Measurements from ENCODE around the gene KIF25. TPM values are rescaled to one million over a fixed set of nuclear protein-coding genes. Genes with fewer than 3 reads are reported as not detected.

The KIF25 gene
- total RNA-seq, 4 donors from 2014 or later, result 0.17 TPM; not detected in 3

DNA sequence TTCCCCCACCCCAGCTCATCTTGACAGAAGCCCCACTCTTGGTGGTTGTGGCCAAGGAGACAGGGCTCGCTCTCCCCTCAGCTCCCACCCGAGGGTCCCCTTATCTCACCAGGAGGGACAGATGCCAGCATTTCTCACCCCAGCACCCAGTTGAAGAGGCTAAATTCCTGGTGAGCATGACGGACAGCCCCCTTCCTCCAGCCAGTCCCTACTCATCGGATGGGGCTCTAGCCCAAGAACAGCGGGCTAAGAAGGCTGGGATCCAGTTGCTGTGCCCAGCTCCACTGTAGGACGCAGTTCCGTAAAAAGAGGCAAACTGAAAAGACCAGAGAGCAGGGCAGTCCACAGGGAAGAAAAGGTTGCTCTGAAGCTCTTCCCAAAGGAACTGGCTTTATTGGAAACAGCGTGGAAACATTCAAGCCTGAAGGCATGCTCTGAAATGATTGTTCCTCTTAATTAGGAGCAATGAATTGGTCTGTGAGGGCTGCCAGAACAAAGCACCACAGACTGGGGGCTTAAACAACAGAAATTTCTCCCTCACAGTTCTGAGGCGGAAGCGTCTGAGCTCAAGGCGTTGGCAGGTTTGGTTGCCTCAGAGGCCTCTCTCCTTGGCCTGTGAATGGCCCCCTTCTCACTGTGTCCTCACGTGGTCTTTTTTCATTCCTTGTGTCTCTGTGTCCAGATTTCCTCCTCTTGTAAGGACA is 17.9 kb upstream of the KIF25 start:
- H3K36me3 ChIP-seq, result no peaks in the 10 kb centered on the region
- intact Hi-C loops (cut with DNase I), result no loop called here
- 91% methylated on average over 11 of the region's 12 CpGs for WGBS
- H3K4me1 ChIP-seq, result peaks cover 3 to 7% (median 4%) of the 10 kb centered on the region in 4 donors
- DNase-seq (ENCODE audit: extremely low spot score), result no peak
- no peaks in the 10 kb centered on the region for H3K9me3 ChIP-seq
- H3K27me3 ChIP-seq, result peaks cover 0 to 5% (median 0%) of the 10 kb centered on the region in 4 donors
- H3K27ac ChIP-seq (replicated peaks in 1 of 4), result no peak overlapping the region
- H3K4me3 ChIP-seq, result no peak overlapping the region
- TF ChIP-seq EP300 (IDR thresholded peaks at IDR 0.05), result no peak
- no peak for TF ChIP-seq POLR2A (IDR thresholded peaks at IDR 0.05; ENCODE audit: low read depth)
- no peak for TF ChIP-seq CTCF (IDR thresholded peaks at IDR 0.05)
- TF ChIP-seq POLR2AphosphoS5 (IDR thresholded peaks at IDR 0.05), result no peak

- Histone ChIP-seq H3K9me3 (no peaks in the 10 kb centered on the region), H3K27me3 (peaks cover 0 to 5% (median 0%) of the 10 kb centered on the region in 4 donors), H3K36me3 (no peaks in the 10 kb centered on the region), H3K4me3 (no peak overlapping the region), H3K27ac (replicated peaks in 1 of 4) (no peak overlapping the region), H3K4me1 (no peaks in the 10 kb centered on the region)
- TF ChIP-seq EP300 (IDR thresholded peaks at IDR 0.05) (no peak), POLR2AphosphoS5 (IDR thresholded peaks at IDR 0.05) (no peak), POLR2A (IDR thresholded peaks at IDR 0.05; ENCODE audit: low read depth) (no peak), CTCF (IDR thresholded peaks at IDR 0.05) (no peak)
- 77% methylated on average over 3 of the region's 3 CpGs for WGBS
- intact Hi-C loops (cut with DNase I), result no loop called here
- DNase-seq (ENCODE audit: extremely low spot score), result no peak
Observed at GRCh38 chr6:167980911-167981580, 16.4 kb upstream of the KIF25 start.

DNA sequence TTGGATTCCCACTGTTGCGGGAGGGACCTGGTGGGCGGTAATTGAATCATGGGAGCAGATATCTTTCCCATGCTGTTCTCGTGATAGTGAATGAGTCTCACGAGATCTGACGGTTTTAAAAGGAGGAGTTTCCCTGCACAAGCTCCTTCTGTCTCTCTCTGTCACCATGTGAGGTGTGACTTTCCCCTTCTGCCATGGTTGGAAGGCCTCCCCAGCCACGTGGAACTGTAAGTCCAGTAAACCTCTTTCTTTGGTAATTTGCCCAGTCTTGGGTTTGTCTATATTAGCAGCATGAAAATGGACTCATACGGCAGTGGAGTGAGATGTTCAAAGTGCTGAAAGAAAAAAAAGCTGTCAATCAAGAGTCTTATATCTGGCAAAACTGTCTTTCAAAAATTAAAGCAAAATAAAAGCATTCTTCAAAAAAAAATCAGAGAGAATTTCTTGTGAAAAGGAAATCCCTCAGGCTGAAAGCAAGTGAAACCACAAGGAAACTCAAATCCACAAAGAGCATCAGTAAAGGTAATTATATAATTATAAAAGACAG is 15.5 kb upstream of the KIF25 start:
- no peak overlapping the region for H3K4me3 ChIP-seq
- no peak overlapping the region for H3K27ac ChIP-seq (replicated peaks in 1 of 4)
- no peaks in the 10 kb centered on the region for H3K36me3 ChIP-seq
- TF ChIP-seq POLR2A (IDR thresholded peaks at IDR 0.05; ENCODE audit: low read depth) (no peak), EP300 (IDR thresholded peaks at IDR 0.05) (no peak), POLR2AphosphoS5 (IDR thresholded peaks at IDR 0.05) (no peak), CTCF (IDR thresholded peaks at IDR 0.05) (no peak)
- 80% methylated on average over 6 of the region's 7 CpGs for WGBS
- no peaks in the 10 kb centered on the region for H3K4me1 ChIP-seq
- DNase-seq (ENCODE audit: extremely low spot score), result no peak
- no peaks in the 10 kb centered on the region for H3K9me3 ChIP-seq
- peaks cover 0 to under 1% (median 0%) of the 10 kb centered on the region in 4 donors for H3K27me3 ChIP-seq
- intact Hi-C loops (cut with DNase I), result no loop called here

GRCh38 chr6:167984144-167984719 is 13.2 kb upstream of the KIF25 start:
- no peak for TF ChIP-seq EP300 (IDR thresholded peaks at IDR 0.05)
- no peak for TF ChIP-seq POLR2AphosphoS5 (IDR thresholded peaks at IDR 0.05)
- no peak for TF ChIP-seq POLR2A (IDR thresholded peaks at IDR 0.05; ENCODE audit: low read depth)
- no peak for TF ChIP-seq CTCF (IDR thresholded peaks at IDR 0.05)
- intact Hi-C loops (cut with DNase I), result no loop called here
- 93% methylated on average over 11 of the region's 11 CpGs for WGBS

More at GRCh38 chr6:167984144-167984719, 13.2 kb upstream of the KIF25 start:
- DNase-seq (ENCODE audit: extremely low spot score), result peak; percentile 75
- Histone ChIP-seq H3K27ac (replicated peaks in 1 of 4) (no peak overlapping the region), H3K4me3 (no peak overlapping the region), H3K27me3 (no peaks in the 10 kb centered on the region), H3K36me3 (no peaks in the 10 kb centered on the region), H3K4me1 (no peaks in the 10 kb centered on the region), H3K9me3 (no peaks in the 10 kb centered on the region)
